ENCODE measurements around the gene OSTM1.

- no peak for TF ChIP-seq CTCF (IDR thresholded peaks at IDR 0.05)
- no peak for TF ChIP-seq POLR2A (IDR thresholded peaks at IDR 0.05)
These were observed 8.0 kb upstream of the OSTM1 start for GRCh38 chr6:108082539-108082938.
